KOPT-K1 (cell line): Measurements from ENCODE around the gene C21orf91.

ENCODE experiments used
- H3K27ac ChIP-seq: fragments of 200-600 bp; sonication (generic); 2 replicates; pipeline ENCODE4 v1.5.1; 2016; ENCODE audit warnings: antibody characterized with exemption, mild to moderate bottlenecking, low read depth, low read length; ENCODE audit not compliant: poor library complexity, severe bottlenecking
- H3K36me3 ChIP-seq: fragments of 200-600 bp; sonication (generic); 2 replicates; pipeline ENCODE4 v1.5.1; 2017; ENCODE audit warnings: antibody characterized with exemption, mild to moderate bottlenecking, low read length, moderate library complexity; ENCODE audit not compliant: insufficient read depth
- H3K9me3 ChIP-seq: fragments of 200-600 bp; sonication (generic); 2 replicates; pipeline ENCODE4 v1.5.1; 2017; ENCODE audit warnings: antibody characterized with exemption, low read length, mild to moderate bottlenecking; ENCODE audit not compliant: insufficient read depth, poor library complexity, severe bottlenecking

Gene C21orf91

GRCh38 chr21:17789656-17790055 lies 29.5 kb downstream of the C21orf91 start:
- Histone ChIP-seq H3K27ac (peak overlapping the region; percentile 74), H3K9me3 (peaks cover 4% of the 10 kb centered on the region), H3K36me3 (peaks cover 40% of the 10 kb centered on the region)

- Histone ChIP-seq H3K27ac (peak overlapping the region; percentile 74), H3K36me3 (peaks cover 35% of the 10 kb centered on the region), H3K9me3 (peaks cover 4% of the 10 kb centered on the region)
Observed at GRCh38 chr21:17789069-17789468, 30.1 kb downstream of the C21orf91 start.

GRCh38 chr21:17786851-17787181 lies 32.3 kb downstream of the C21orf91 start:
- H3K9me3 ChIP-seq, result peaks cover 4% of the 10 kb centered on the region
- peak overlapping the region; percentile 74 for H3K27ac ChIP-seq
- peaks cover 21% of the 10 kb centered on the region for H3K36me3 ChIP-seq

- Histone ChIP-seq H3K9me3 (peaks cover 4% of the 10 kb centered on the region), H3K27ac (peak overlapping the region; percentile 74), H3K36me3 (peaks cover 15% of the 10 kb centered on the region)
Observed at GRCh38 chr21:17786071-17786850, 32.9 kb downstream of the C21orf91 start.

GRCh38 chr21:17785403-17785788 lies 33.8 kb downstream of the C21orf91 start:
- peak overlapping the region; percentile 68 for H3K27ac ChIP-seq
- peaks cover 4% of the 10 kb centered on the region for H3K9me3 ChIP-seq
- peaks cover 14% of the 10 kb centered on the region for H3K36me3 ChIP-seq

DNA sequence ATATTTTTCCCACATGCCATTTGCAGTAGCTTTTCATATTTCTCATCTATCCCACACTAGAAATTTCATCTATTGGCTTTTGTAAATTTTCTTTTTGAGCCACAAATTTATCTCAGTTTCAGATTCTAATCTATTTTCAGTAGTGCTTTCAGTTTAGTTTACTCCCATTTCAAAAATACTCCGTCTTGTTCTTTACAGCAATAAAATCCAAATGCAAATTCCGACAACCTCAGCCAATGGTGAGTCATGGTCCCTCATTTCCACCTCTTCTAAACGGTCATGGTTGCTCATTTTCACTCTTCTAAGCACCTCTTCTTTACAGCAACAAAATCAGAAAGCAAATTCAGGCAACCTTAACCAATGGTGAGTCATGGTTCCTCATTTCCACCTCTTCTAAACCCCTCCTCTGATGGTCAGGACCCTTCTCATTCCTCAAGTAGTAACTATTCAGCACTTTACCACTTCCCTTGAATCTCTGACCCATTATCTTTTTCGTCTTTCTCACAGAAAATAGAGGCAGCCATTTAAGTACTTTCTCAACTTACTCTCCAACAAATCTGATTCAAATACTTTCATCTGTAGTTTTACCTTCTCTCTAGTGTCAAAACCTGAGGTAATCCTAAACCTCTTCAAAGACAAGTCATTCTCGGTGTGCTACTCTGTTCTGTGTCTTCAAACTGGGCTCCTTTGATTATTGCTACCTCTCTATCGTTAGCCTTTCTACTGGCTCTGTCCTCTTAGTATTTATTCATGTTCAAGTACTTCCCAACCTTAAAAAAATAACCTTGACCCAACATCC lies 34.4 kb downstream of the C21orf91 start:
- peaks cover 14% of the 10 kb centered on the region for H3K36me3 ChIP-seq
- H3K9me3 ChIP-seq, result peaks cover 4% of the 10 kb centered on the region
- peak overlapping the region; percentile 68 for H3K27ac ChIP-seq

DNA sequence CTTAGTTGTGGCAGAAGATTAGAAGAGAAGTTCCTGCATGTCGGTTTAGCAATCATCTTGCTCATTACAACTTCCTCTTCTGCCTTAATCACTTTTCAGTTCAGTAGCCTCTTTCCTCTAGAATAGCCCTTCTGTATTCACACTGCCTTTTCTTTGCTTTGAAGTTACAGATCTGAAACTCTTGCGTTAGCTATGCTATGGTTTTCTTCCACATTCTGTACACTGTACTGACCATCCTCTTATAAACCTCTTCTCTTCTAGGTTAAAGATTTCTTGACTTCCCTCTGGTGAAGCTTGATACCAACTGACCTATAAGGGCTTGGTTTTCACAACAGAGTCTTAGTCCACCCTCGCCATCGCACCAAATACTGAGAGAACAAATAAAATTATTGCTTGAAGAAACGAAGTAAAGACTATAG lies 35.0 kb downstream of the C21orf91 start:
- Histone ChIP-seq H3K36me3 (peaks cover 14% of the 10 kb centered on the region), H3K27ac (peak overlapping the region; percentile 68), H3K9me3 (peaks cover 4% of the 10 kb centered on the region)

DNA sequence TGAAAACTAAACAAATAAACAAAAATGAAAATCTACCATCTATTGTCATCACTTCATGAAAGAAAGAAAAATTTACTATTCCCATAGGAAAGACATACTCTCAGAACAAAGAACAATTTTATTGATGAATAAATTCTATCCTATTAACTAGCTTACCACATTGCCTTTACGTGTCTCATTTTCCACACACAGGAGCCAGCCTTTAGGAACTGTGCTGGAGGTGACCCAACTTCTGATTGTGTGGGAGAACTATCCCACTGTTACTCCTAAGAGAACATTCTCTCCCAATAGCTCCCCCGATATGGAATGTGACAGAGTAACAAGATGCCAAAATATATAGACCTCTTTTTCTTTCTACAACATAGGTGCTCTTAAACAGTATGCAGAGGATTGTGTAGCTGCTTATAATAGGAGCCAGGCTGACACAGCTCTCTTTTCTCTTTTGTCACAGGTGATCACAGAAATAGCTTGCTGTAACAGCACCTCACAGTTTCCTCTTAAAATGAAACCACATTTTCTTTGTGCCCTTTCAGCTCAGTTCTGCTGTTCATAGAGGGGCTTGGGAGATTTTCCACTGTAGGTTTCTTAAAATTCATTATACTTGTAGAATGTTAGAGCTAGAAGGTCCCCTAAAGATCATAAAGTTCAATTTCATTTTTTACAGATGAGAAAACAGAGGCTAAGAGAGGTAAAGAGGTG lies 35.5 kb downstream of the C21orf91 start:
- Histone ChIP-seq H3K36me3 (peaks cover 14% of the 10 kb centered on the region), H3K9me3 (peaks cover 4% of the 10 kb centered on the region), H3K27ac (peak overlapping the region; percentile 68)

- peaks cover 14% of the 10 kb centered on the region for H3K36me3 ChIP-seq
- peaks cover 4% of the 10 kb centered on the region for H3K9me3 ChIP-seq
- H3K27ac ChIP-seq, result peak overlapping the region; percentile 68
Observed at GRCh38 chr21:17783003-17783402, 36.2 kb downstream of the C21orf91 start.

GRCh38 chr21:17782051-17782450 lies 37.1 kb downstream of the C21orf91 start:
- Histone ChIP-seq H3K27ac (peak overlapping the region; percentile 25), H3K36me3 (peaks cover 14% of the 10 kb centered on the region)

DNA sequence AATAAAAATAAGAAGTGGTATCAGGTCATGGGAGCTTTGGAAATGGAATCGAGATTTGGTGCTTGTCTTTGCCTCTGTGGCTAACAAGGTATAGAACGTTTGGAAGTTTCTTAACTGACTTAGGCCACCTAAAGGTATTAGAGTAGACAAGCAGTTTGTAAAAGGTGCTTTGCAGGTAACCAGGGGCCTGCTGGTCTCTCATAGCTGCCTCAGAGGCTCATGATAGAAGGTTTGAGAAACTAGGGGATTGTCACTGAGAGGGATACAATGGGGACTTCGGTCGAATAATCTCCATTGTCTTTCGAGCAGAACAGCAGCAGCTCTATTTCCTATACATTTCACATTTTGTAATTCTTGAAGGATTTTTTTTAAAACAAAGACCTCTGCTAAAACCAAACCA lies 37.6 kb downstream of the C21orf91 start:
- Histone ChIP-seq H3K9me3 (peaks cover 4% of the 10 kb centered on the region), H3K36me3 (peaks cover 10% of the 10 kb centered on the region), H3K27ac (no peak overlapping the region)

More at GRCh38 chr21:17782051-17782450, 37.1 kb downstream of the C21orf91 start:
- peaks cover 4% of the 10 kb centered on the region for H3K9me3 ChIP-seq

DNA sequence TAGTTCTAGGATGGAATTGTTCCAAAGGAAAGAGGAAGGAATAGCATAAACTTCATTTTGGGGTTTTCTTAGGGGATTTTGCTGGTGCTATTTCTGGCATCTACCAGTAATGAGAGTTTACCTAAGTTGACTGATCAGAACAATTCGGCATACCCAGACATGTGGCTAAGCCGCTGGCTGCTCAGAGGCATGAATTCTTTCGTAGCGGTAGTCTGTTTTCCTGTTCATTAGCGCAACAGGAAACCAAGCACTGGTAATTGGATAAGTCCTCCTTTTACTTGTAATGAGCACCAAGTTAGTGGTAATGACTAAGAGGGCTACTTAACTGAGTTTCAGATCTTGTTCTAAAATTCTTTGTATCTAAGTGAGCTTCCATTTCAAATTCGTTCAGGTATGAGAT lies 38.6 kb downstream of the C21orf91 start:
- peaks cover 2% of the 10 kb centered on the region for H3K36me3 ChIP-seq
- H3K27ac ChIP-seq, result no peak overlapping the region
- peaks cover 2% of the 10 kb centered on the region for H3K9me3 ChIP-seq

DNA sequence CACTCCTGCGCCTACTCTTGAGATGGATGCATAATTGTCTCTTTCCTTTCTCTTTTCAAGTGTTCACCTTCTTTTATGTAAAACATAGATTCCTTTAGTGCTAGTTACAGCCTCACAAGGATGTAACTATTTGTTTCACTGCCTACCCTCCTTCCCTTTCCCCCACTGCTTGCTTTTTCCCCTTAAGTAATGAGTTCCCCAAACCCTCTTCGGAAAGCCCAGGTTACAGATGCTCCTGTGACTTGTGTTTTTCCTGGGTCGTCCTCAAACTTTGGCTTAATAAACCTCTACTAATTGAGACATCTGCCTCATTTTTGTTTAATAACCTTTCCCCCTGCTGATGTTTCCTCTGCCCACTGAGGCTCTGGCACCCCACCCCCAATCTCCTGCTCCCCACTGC lies 39.2 kb downstream of the C21orf91 start:
- no peaks in the 10 kb centered on the region for H3K36me3 ChIP-seq
- H3K27ac ChIP-seq, result no peak overlapping the region
- no peaks in the 10 kb centered on the region for H3K9me3 ChIP-seq

DNA sequence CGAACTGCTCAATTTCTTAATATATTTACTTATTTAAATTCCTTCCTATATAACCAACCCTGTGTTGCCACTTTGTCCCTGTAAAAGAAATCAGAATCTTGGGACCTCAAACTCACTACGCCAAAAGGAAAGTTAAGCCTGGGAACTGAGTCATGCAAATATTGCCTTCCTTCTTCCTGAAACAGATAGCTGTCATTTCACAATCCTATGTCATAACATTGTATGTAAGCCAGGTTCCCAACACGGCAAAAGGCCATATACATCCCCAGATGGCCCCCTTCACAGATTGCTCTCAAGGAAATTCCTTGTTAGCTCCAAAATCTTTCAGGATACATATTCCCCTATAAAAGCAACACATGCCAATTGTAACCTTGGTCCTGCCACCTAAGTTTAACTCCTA lies 39.7 kb downstream of the C21orf91 start:
- H3K27ac ChIP-seq, result no peak overlapping the region
- H3K36me3 ChIP-seq, result no peaks in the 10 kb centered on the region
- no peaks in the 10 kb centered on the region for H3K9me3 ChIP-seq

DNA sequence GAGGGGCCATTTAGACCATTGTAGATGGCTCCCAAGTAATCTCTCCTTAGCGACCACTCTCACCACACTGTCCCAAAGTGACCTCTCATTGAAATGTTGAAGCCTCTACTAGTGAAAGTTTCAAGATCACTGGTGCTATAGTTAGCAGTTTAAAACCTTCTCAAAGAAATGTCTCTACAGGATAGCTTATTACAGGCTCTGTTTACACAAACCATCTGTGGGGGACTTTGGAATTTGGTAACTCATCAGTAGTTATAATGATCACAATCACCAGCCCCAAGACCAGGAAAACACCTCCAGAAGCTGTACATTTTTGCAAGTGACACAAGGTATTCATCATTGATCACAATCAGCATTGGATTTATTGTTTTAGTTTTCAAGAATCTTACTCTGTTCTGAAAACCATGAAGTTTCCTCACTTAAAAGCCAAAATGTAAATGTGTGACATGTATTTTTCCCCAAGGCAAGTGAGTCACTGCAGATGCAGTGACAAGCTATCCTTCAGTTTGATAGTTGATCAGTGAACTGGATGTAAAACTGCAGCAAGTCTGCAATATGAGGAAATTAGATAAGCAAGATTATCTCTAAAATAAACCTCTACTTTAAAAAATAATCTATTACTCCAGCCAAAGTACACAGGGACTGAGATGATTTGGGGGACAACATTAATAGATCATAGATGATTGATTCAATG lies 41.9 kb downstream of the C21orf91 start:
- Histone ChIP-seq H3K9me3 (no peaks in the 10 kb centered on the region), H3K27ac (no peak overlapping the region), H3K36me3 (no peaks in the 10 kb centered on the region)
